Ishikawa (cell line): ENCODE measurements around the gene CYP39A1.

ENCODE experiments used
- CEBPB ChIP-seq: IDR thresholded peaks from 2 replicates; pipeline ENCODE4 v1.6.1; 2012
- CREB1 ChIP-seq: IDR thresholded peaks from 2 replicates; pipeline ENCODE4 v1.6.1; 2012; ENCODE audit warnings: low read depth
- EGR1 ChIP-seq: IDR thresholded peaks from 2 replicates; pipeline ENCODE4 v1.6.1; 2012
- EP300 ChIP-seq: IDR thresholded peaks from 2 replicates; pipeline ENCODE4 v1.6.1; 2012; ENCODE audit warnings: borderline replicate concordance
- FOXM1 ChIP-seq: IDR thresholded peaks from 2 replicates; pipeline ENCODE4 v1.6.1; 2012; ENCODE audit warnings: low read depth, borderline replicate concordance
- RAD21 ChIP-seq: IDR thresholded peaks from 2 replicates; pipeline ENCODE4 v1.6.1; 2012; ENCODE audit warnings: low read depth
- TAF1 ChIP-seq: IDR thresholded peaks from 2 replicates; pipeline ENCODE4 v1.6.1; 2012; ENCODE audit warnings: low read depth, mild to moderate bottlenecking
- TCF12 ChIP-seq: IDR thresholded peaks from 2 replicates; pipeline ENCODE4 v1.6.1; 2012; ENCODE audit warnings: low read depth
- TEAD4 ChIP-seq: IDR thresholded peaks from 2 replicates; pipeline ENCODE4 v1.6.1; 2012
- YY1 ChIP-seq: IDR thresholded peaks from 2 replicates; pipeline ENCODE4 v1.6.1; 2012; ENCODE audit warnings: low read depth
- ZBTB7A ChIP-seq: IDR thresholded peaks from 2 replicates; pipeline ENCODE4 v1.6.1; 2012; ENCODE audit warnings: low read depth
- TF ChIP-seq, protein P1 (sequence below): IDR thresholded peaks from 2 replicates; pipeline ENCODE4 v1.6.1; 2012; ENCODE audit warnings: low read depth, mild to moderate bottlenecking
- TF ChIP-seq, protein P2 (sequence below): IDR thresholded peaks from 2 replicates; pipeline ENCODE4 v1.6.1; 2012
- TF ChIP-seq, protein P3 (sequence below): IDR thresholded peaks from 2 replicates; pipeline ENCODE4 v1.6.1; 2012

DNA sequence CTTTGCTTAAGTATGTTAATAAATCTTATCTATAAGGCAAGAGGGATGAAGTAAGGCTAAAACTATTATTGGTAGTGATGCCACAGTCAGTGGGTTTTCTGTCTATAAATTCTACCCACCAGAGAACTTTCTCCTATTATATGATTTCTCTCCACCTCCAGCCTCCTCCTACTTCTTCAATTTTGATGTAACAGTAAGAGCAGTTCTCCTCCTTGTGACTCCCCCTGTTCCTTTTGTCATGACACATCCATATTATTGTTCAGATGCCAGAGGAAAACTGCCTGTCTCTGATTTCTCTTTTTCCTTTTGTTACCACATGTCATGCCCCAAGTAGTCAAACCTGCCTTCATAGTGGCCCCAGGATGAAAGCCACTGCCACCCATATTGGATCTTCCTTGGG, 152.2 kb downstream of the CYP39A1 start:
- TF ChIP-seq EGR1, result no peak
- no peak for TF ChIP-seq ZBTB7A
- no peak for TF ChIP-seq TCF12
- no peak for TF ChIP-seq YY1
- no peak for TF ChIP-seq TAF1
- TF ChIP-seq EP300, result no peak
- TF ChIP-seq, protein P1, sequence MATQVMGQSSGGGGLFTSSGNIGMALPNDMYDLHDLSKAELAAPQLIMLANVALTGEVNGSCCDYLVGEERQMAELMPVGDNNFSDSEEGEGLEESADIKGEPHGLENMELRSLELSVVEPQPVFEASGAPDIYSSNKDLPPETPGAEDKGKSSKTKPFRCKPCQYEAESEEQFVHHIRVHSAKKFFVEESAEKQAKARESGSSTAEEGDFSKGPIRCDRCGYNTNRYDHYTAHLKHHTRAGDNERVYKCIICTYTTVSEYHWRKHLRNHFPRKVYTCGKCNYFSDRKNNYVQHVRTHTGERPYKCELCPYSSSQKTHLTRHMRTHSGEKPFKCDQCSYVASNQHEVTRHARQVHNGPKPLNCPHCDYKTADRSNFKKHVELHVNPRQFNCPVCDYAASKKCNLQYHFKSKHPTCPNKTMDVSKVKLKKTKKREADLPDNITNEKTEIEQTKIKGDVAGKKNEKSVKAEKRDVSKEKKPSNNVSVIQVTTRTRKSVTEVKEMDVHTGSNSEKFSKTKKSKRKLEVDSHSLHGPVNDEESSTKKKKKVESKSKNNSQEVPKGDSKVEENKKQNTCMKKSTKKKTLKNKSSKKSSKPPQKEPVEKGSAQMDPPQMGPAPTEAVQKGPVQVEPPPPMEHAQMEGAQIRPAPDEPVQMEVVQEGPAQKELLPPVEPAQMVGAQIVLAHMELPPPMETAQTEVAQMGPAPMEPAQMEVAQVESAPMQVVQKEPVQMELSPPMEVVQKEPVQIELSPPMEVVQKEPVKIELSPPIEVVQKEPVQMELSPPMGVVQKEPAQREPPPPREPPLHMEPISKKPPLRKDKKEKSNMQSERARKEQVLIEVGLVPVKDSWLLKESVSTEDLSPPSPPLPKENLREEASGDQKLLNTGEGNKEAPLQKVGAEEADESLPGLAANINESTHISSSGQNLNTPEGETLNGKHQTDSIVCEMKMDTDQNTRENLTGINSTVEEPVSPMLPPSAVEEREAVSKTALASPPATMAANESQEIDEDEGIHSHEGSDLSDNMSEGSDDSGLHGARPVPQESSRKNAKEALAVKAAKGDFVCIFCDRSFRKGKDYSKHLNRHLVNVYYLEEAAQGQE, result no peak
- TF ChIP-seq TEAD4, result no peak
- no peak for TF ChIP-seq CREB1
- no peak for TF ChIP-seq RAD21
- TF ChIP-seq, protein P2, sequence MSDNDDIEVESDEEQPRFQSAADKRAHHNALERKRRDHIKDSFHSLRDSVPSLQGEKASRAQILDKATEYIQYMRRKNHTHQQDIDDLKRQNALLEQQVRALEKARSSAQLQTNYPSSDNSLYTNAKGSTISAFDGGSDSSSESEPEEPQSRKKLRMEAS, result no peak
- TF ChIP-seq CEBPB, result no peak
- TF ChIP-seq FOXM1, result no peak
- TF ChIP-seq, protein P3, sequence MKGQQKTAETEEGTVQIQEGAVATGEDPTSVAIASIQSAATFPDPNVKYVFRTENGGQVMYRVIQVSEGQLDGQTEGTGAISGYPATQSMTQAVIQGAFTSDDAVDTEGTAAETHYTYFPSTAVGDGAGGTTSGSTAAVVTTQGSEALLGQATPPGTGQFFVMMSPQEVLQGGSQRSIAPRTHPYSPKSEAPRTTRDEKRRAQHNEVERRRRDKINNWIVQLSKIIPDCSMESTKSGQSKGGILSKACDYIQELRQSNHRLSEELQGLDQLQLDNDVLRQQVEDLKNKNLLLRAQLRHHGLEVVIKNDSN, result no peak
